Sigmoid colon (tissue), 4 donors: Measurements from ENCODE around the gene JAG1.

Experiments used
- EP300 ChIP-seq, 4 donors: sonication (generic); formaldehyde crosslinking; IDR thresholded peaks; one replicate each; pipeline ENCODE4 v1.6.1; 2017; ENCODE audit warnings: antibody characterized with exemption in 4 of 4
- POLR2A ChIP-seq, 2 donors: fragments of 450-650 bp; IDR thresholded peaks; one replicate each; pipeline ENCODE4 v1.6.1; 2016; ENCODE audit warnings: antibody characterized with exemption in 2 of 2, mild to moderate bottlenecking in 2 of 2, moderate library complexity in 2 of 2
- POLR2AphosphoS5 ChIP-seq, 4 donors: sonication (generic); formaldehyde crosslinking; IDR thresholded peaks; one replicate each; pipeline ENCODE4 v1.6.1; 2017; ENCODE audit warnings: antibody characterized with exemption in 4 of 4
- TF ChIP-seq, protein P1 (sequence below), 4 experiments: fragments of 450-650 bp in 3 of 4; fragments of 200-600 bp in 1 of 4; IDR thresholded peaks; one replicate each; pipeline ENCODE4 v1.5.1; 2016 to 2019; ENCODE audit warnings: antibody characterized with exemption in 4 of 4, mild to moderate bottlenecking in 3 of 4, moderate library complexity in 2 of 4

GRCh38 chr20:10676518-10676917, 2.7 kb upstream of the JAG1 start:
- TF ChIP-seq, protein P1, sequence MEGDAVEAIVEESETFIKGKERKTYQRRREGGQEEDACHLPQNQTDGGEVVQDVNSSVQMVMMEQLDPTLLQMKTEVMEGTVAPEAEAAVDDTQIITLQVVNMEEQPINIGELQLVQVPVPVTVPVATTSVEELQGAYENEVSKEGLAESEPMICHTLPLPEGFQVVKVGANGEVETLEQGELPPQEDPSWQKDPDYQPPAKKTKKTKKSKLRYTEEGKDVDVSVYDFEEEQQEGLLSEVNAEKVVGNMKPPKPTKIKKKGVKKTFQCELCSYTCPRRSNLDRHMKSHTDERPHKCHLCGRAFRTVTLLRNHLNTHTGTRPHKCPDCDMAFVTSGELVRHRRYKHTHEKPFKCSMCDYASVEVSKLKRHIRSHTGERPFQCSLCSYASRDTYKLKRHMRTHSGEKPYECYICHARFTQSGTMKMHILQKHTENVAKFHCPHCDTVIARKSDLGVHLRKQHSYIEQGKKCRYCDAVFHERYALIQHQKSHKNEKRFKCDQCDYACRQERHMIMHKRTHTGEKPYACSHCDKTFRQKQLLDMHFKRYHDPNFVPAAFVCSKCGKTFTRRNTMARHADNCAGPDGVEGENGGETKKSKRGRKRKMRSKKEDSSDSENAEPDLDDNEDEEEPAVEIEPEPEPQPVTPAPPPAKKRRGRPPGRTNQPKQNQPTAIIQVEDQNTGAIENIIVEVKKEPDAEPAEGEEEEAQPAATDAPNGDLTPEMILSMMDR (IDR thresholded peaks at IDR 0.05): no peak
- no peak for TF ChIP-seq POLR2AphosphoS5 (IDR thresholded peaks at IDR 0.05)
- no peak for TF ChIP-seq EP300 (IDR thresholded peaks at IDR 0.05)
- no peak for TF ChIP-seq POLR2A (IDR thresholded peaks at IDR 0.05)
